Mucosa of gallbladder (tissue), 1 donor: ENCODE results near the gene TSPAN13. TPM values are rescaled to one million over a fixed set of nuclear protein-coding genes. Genes with fewer than 3 reads are reported as not detected.

ENCODE experiments used
- DNase-seq: peaks from one replicate; pipeline ENCODE4 v3.0.0-alpha.2; 2020; ENCODE audit warnings: low spot score
- total RNA-seq: library from RNA; stranded (reverse); gene quantifications from one replicate; pipeline ENCODE4 v1.2.1, GENCODE V29; 2021
- donor health status: DM: no; HTN: no; CAD: no.

The TSPAN13 gene
- 118 TPM for total RNA-seq

DNA sequence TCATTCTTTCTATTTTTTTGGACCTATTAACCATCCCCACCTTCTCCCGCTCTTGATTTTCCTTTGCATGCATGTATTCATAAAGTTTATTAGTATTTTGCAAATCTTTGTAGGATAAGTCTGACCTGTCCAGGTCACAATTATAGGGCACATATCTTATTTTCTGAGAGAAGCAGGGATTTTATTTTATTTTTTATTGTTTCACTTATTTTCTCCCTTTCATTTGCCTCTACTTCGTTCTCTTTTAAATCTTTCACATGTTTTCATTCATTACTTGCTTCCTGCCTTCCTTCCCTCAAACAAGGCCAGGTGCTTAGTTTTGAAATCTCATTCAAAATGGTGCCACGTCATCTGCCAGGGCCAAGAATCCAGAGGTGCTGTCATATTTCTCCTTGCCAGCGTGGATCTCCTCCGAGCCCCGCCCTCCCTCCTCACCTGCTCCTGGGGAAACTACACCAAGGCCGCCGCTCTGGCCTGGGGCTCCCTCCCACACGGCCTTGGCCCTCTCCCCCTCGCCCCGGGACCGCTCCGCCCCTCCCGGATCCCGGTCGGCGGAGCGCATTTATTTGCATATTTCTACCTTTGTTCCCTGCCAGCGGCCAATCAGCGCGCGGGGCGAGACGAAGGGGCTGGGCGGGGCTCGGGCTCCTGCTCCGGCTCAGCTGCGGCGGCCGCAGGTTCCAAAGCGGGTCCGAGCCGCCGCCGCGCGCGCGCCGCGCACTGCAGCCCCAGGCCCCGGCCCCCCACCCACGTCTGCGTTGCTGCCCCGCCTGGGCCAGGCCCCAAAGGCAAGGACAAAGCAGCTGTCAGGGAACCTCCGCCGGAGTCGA, at the start of gene TSPAN13:
TSPAN13 (plus strand) TSS at position 654 of the 830 bp plus-strand sequence. CDS start 213 bp downstream, outside the sequence.
- DNase-seq = peak; percentile 90

GRCh38 chr7:16708511-16708910, 45.0 kb upstream of the TSPAN13 start:
- DNase-seq = no peak

DNA sequence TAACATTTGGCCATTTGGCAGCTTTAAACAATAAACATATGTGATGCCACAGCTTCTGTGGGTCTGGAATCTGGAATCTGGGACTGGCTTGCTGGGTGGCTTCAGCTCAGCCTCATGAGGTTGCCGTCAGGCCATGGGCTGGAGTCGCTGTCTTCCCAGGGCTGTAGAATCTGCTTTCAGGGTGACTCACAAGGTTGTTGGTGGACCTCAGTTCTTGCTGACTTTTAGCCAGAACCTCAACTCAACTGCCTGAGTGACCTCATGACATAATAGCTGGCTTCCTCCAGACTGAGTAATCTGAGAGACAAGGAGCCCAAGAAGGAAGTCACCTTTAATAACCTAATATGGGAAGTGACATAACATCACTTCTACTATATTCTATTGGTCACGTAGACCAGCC, 44.6 kb upstream of the TSPAN13 start:
- no peak for DNase-seq

GRCh38 chr7:16710651-16711050, 42.9 kb upstream of the TSPAN13 start:
- no peak for DNase-seq

DNA sequence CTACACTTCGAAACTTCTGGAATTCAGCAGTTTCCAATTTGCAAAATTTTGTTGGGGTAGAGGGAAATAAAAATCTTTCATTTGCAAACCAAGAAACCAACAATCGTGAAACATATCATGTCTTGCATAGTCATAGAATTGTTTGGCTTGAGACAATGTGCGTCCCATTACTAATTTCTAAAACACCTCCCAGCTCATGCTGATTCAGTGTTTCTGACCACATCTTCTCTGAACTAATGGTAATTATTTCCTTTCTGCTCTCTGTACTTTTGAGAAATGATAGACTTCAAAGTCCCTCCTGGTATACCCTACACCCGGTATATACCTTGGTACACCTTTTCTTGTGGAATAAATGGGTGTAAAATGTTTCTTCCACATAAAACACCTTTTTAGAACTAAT, 41.8 kb upstream of the TSPAN13 start:
- no peak for DNase-seq

DNA sequence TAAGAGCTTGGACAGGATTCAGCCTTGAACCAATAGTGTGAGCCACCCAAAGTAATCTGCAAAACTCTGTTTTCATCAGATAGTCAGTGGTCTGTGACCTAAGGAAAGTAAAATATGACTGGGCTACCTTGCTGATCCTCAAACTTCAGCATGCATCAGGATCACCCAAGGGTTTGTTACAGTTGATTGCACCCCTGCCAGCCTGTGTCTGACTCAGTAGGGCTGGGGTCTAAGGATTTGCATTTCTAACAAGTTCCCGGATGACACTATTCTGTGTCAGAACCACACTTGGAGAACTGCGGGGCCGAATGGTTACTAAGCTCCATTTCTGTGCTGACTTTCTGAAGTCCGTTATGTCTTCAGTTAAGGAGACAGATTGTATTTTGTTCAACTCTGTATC, 40.6 kb upstream of the TSPAN13 start:
- no peak for DNase-seq

DNA sequence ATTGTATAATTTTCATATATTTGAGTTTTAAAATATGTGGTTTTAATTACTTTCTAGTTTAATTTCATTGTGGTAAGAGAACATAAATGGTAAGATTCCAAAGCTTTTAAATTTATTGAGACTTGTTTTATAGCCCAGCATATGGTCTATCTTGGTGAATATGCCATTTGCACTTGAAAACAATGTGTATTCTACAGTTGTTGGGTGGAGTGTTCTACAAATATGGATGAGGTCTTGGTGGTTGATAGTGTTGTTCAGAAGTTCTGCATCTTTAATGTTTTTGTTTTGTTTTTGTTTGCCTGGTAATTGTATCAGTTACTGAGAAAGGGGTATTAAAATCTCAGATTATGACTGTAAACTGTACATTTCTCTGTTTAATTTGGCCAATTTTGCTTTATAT, 37.6 kb upstream of the TSPAN13 start:
- DNase-seq = no peak

DNA sequence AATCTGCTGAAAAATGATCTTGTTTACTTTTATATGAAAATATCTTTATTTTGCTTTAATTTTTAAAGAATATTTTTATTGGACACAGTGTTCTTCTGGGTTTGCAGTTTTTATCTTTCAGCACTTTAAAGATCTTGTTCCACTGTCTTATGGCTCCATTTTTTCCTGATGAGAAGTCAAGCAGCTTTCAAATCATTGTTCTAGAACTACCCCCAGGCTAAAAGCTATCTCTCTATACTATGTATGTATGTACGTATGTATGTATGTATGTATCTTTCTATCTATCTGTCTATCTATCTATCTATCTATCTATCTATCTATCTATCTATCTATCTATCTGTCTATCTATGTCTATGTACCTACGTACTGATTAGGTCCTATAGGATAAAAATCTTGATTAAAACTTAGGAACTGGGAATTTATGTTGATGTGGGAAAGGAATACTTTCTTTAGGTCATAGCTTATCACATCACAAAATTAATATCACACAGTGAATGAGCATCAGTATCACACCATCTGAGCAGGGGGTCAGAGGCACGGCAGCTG, 35.4 kb upstream of the TSPAN13 start:
- DNase-seq = no peak

DNA sequence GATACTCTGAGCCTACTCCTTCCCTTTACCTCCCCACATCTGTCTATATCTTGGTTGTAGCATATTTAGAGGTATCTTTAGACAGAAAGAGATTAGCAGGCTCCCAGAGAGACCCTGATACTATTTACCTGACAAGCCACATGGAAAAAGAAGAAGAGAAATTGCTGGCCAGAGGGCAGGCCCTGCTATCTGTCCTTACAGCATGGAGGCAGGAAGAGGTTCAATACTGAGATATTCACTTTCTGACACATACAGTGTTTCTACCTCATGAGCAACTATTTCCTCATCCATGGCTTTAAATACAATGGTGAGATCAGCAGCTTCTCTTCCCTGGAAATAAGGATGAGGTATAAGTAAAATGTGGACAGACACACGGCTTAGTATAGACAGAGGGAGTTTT, 33.9 kb upstream of the TSPAN13 start:
- no peak for DNase-seq

- no peak for DNase-seq
These were observed 32.0 kb upstream of the TSPAN13 start for GRCh38 chr7:16721541-16721940.

- DNase-seq = no peak
These were observed 29.2 kb upstream of the TSPAN13 start for GRCh38 chr7:16724344-16724743.

GRCh38 chr7:16726189-16726588, 27.4 kb upstream of the TSPAN13 start:
- DNase-seq = no peak

DNA sequence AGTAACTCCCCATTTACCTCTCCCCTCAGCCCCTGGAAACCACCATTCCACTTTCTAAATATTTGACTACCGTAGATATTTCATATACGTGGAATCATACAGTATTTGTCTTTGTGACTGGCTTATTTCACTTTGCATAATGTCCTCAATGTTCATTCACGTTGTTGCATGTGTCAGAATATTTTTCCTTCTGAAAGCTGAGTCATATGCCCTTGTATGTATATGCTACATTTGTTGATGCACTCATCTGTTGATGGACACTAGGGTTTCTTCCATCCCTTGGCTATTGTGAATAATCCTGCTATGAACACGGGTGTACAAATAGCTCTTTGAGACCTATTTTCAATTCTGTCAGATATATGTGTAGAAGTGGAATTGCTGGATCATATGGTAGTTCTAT, 25.8 kb upstream of the TSPAN13 start:
- no peak for DNase-seq

DNA sequence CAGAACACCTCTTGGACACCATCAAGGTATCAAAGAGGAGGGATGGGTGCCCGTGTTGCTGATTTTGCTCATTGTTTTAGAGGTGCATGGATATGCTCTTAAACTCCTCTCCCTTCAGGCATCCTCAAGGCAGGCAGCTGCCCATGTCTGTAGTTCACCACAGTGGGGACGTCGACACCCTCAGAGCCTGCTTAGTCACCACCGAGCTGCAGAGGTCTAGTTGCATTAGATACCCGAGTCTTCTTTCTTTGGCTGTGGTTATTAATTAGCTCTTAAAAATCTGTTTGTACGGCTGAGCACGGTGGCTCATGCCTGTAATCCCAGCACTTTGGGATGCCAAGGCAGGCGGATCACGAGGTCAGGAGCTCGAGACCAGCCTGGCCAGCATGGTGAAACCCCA, 24.7 kb upstream of the TSPAN13 start:
- no peak for DNase-seq

- no peak for DNase-seq
These were observed 24.0 kb upstream of the TSPAN13 start for GRCh38 chr7:16729541-16729940.

DNA sequence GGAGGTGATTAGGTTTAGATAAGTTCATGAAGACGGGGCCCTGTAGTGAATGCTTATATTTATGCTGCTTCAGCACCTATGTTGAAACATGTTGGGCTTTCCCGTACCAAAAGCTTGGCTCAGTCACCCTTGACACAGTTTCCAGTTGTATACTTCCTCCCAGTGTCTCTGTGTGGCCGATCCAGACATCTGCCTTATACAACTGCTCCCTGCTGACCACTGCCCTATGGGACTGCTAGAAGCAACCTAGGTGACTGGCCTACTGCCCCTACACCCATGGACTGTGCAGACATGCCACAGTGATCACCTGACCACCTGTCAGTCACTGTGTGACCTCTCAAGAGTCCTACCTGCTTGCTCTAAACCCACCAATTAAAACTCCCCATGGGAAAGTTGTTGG, 22.6 kb upstream of the TSPAN13 start:
- DNase-seq = no peak

DNA sequence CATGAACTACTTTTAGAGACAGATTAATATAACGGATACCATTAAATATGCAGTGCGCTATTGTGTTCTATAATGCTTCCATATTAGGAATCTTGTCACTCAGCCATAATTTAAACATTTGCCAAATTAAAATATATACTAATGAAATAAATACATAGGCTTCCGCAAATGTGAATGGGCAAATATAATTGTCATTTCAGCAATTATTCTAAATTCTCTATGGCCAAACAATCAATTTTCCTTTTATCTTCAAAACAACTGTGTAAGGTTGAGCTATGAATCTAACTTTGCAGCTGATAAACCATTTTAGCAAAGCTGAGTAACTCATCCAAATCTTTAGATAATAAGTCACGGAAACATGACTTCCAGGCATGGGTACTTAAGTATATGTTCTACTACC, 20.7 kb upstream of the TSPAN13 start:
- no peak for DNase-seq

GRCh38 chr7:16734148-16734726, 19.3 kb upstream of the TSPAN13 start:
- DNase-seq = no peak

DNA sequence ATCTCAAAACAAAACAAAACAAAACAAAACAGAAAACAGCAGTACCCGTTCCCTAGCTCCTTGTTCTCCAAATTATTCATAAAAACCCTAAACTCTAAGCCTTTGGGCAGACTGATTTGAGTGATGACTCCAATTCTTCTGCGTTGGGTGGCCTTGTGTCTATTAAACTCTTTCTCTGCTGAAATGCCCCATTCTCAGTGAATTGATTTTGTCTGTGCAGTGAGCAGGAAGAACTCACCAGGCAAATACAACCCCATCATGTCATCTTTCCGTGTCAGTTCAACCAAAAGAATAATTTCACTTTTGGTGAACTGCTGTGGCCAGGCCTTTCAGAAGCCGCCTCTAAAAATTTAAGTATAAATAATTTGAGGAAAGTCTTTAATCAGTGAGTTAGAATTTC, 18.5 kb upstream of the TSPAN13 start:
- DNase-seq = no peak

GRCh38 chr7:16738011-16738688, 15.4 kb upstream of the TSPAN13 start:
- no peak for DNase-seq

DNA sequence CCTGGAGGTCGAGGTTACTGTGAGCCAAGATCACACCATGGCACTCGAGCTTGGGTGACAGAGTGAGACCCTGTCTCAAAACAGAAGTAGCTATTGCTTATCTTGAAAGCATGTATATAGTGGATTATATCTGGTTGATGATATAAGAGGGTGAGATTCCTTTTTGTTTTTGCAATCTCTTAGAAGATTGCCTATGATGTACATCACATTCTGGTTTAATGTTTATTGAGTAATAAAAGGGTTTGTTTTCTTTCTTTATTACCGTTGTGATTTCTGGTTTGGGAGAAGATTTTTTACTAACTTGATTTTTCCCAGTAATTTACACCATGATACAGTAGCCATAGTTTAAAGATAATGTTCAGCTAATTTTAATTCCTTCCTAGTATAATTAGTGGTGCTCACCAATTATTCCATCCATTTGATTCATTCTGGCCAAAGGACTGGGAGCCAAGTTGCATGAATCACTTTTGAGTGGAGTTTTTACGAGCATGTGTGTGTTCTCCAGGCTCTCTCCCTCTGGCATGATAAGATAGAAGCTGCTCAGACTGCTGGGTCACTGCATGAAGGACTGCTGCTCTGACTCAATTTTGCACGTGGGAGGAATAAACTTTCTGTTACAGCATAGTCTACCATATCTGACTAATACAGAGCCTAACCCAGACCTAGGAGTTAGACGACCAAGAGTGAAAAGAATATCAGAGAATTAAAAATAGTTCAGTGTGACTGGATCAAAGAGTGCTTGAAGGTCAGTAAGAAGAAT, 13.5 kb upstream of the TSPAN13 start:
- peak; percentile 19 for DNase-seq

DNA sequence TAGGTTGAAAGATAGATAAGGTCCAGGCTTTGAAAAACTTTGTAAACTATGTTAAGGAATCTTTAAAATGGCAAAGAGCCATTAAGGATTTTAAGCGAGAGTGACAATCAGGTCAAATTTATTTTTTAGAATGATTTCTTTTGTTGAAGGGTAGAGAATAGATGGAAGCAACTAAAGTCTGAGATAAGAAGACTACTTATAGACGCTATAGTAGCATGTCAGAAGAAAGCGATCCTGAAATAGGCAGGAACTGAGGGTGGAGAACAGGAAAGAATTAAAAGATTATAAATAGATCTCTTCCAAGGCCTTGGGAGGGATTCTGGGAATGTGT, 13.0 kb upstream of the TSPAN13 start:
- DNase-seq = no peak
